Ovary (tissue), 9 donors: ENCODE results near the gene SLC9A3. TPM values are rescaled to one million over a fixed set of nuclear protein-coding genes. Genes with fewer than 3 reads are reported as not detected.

Experiments used
- DNase-seq, 5 donors: peaks; one replicate each; pipeline ENCODE4 v3.0.0-alpha.2; 2019 to 2020
- H3K27ac ChIP-seq, 2 donors: fragments of 200-600 bp; one replicate each; pipeline versions ENCODE4 v1.5.1 to v1.8.0; 2019 to 2022
- H3K27me3 ChIP-seq: fragments of 200-600 bp; one replicate; pipeline ENCODE4 v1.8.0; 2022
- H3K36me3 ChIP-seq: fragments of 200-600 bp; sonication (generic); one replicate; pipeline ENCODE4 v1.5.1; 2019
- H3K4me1 ChIP-seq: one replicate; pipeline ENCODE4 v1.8.1; 2013; ENCODE audit warnings: mild to moderate bottlenecking, moderate library complexity; ENCODE audit not compliant: insufficient read depth
- H3K4me3 ChIP-seq: fragments of 200-600 bp; sonication (generic); one replicate; pipeline ENCODE4 v1.5.1; 2017
- H3K9me3 ChIP-seq, 2 donors: fragments of 200-600 bp in 1 of 2; sonication (generic) in 1 of 2; one replicate each; pipeline versions ENCODE4 v1.5.1 to v1.8.1; 2013 to 2019; ENCODE audit warnings: mild to moderate bottlenecking in 1 of 2, moderate library complexity in 1 of 2
- CTCF ChIP-seq, 3 donors: fragments of 450-650 bp in 2 of 3; fragments of 200-600 bp in 1 of 3; IDR thresholded peaks; one replicate each; pipeline versions ENCODE4 v1.5.1 to v1.8.0; 2016 to 2022; ENCODE audit warnings: antibody characterized with exemption in 3 of 3, mild to moderate bottlenecking in 1 of 3
- EP300 ChIP-seq: sonication (generic); formaldehyde crosslinking; IDR thresholded peaks from one replicate; pipeline ENCODE4 v1.6.1; 2017; ENCODE audit warnings: antibody characterized with exemption
- POLR2A ChIP-seq: fragments of 450-650 bp; IDR thresholded peaks from one replicate; pipeline ENCODE4 v1.6.1; 2017; ENCODE audit warnings: antibody characterized with exemption, mild to moderate bottlenecking, moderate library complexity
- WGBS, 3 donors: extraction: QIAGEN DNeasy Blood & Tissue Kit in 1 of 3; methylation state at CpG; one replicate each; pipeline versions ENCODE4 v1.1.5 to v1.1.7; 2013 to 2017; 5-methylcytosine and 5-hydroxymethylcytosine counted together
- intact Hi-C, 4 donors: fragments of 100-400 bp; cut with DNase I; formaldehyde crosslinking; loops; one replicate each; pipeline versions ENCODE4 v1.11.0 to v1.15.1; 2022 to 2023
- polyA plus RNA-seq, 2 donors: library from polyadenylated mRNA; stranded (reverse); fragments of 200-250 nt in 1 of 2; fragments of 350-450 nt in 1 of 2; fragmentation: Illumina TruSeq in 1 of 2; extraction: RNeasy Lipid Tissue Mini Kit (QIAGEN cat#74804) in 1 of 2; gene quantifications; one replicate each; pipeline ENCODE4 v1.2.3, GENCODE V29; 2013 to 2014
- total RNA-seq, 7 donors: library from RNA; depleted of rRNA in 2 of 7; stranded (reverse); fragments of >200 nt in 2 of 7; fragmentation: NEBNext Ultra II Directional in 3 of 7; extraction: Animal tissue kit (Norgen Biotek cat#: 25700) in 3 of 7; gene quantifications; one replicate each; pipeline versions ENCODE4 v1.1.0 to v1.2.4, GENCODE V29; 2016 to 2023
- donor health status: DM: no; HTN: no; CAD: no; lungs with moderate emphysema.
- donor health status: DM: no; HTN: no; CAD: no.
- donor health status: Bipolar disorder and iron deficiency.
- donor health status: DM: yes; HTN: yes; CAD: no.
- donor health status: DM: no; HTN: no; CAD: no.
- donor health status: DM: yes; HTN: yes; CAD: no.

Gene SLC9A3
- total and polyA plus RNA-seq, 9 donors: 1.2 to 3.6 (median 1.9) TPM

GRCh38 chr5:524973-525761 lies 918 bp upstream of the SLC9A3 start:
- intact Hi-C loops: no loop called here
- Histone ChIP-seq H3K27me3 (no peaks in the 10 kb centered on the region), H3K27ac (no peak overlapping the region), H3K36me3 (no peaks in the 10 kb centered on the region), H3K4me3 (no peak overlapping the region), H3K4me1 (peaks cover 8% of the 10 kb centered on the region), H3K9me3 (no peaks in the 10 kb centered on the region)
- TF ChIP-seq POLR2A (no peak), CTCF (IDR thresholded peaks at IDR 0.05) (no peak), EP300 (no peak)
- DNase-seq: no peak
- WGBS, 3 donors: 29 to 46% (median 32%) methylated on average over 24 of the region's 24 CpGs

DNA sequence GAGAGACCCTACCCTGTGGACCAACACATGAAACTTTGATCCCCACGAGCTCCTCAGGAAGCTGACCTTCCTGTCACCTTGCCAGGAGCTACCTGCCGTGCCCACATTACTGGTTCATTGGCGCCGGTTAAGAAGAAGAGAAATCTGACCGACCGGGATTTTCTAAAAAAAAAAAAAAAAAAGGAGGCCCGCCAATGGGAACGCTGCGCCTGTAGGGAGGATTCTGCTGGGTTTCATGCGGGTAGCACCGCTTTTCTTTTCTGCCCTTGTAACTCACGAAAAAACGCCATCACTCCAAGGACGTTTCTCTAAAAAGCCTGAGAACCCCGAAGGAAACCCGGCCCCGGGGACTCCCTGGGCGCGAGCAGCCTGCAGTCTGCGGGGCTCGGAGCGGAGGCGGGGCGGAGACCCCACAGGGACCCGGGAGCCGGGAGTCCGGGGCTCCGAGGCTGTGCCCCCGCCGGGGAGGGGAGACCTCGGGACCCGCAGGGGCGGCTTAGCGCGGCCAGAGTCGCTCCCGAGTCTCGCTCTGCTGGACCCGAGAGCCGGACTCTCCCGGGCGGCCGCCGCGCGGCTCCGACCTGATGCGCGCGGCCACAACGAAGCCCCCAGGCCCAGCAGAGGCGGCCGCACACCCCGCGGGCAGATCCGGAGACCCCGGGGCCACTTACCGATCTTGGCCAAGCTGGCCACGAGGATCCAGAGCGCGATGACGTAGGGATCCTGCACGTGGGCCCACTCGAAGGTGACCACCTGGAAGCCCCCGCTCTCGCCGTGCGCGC lies 617 bp downstream of the SLC9A3 start:
- H3K27ac ChIP-seq: no peak overlapping the region
- H3K4me3 ChIP-seq: no peak overlapping the region
- DNase-seq: no peak
- peaks cover 8% of the 10 kb centered on the region for H3K4me1 ChIP-seq
- H3K9me3 ChIP-seq: no peaks in the 10 kb centered on the region
- H3K27me3 ChIP-seq: no peaks in the 10 kb centered on the region
- TF ChIP-seq CTCF (IDR thresholded peaks at IDR 0.05): no peak
- TF ChIP-seq EP300: no peak
- no peak for TF ChIP-seq POLR2A
- no peaks in the 10 kb centered on the region for H3K36me3 ChIP-seq
- 0 to 3% (median 1%) methylated on average over 39 to 69 of the region's 69 CpGs for WGBS, 3 donors
- intact Hi-C loops: no loop called here

DNA sequence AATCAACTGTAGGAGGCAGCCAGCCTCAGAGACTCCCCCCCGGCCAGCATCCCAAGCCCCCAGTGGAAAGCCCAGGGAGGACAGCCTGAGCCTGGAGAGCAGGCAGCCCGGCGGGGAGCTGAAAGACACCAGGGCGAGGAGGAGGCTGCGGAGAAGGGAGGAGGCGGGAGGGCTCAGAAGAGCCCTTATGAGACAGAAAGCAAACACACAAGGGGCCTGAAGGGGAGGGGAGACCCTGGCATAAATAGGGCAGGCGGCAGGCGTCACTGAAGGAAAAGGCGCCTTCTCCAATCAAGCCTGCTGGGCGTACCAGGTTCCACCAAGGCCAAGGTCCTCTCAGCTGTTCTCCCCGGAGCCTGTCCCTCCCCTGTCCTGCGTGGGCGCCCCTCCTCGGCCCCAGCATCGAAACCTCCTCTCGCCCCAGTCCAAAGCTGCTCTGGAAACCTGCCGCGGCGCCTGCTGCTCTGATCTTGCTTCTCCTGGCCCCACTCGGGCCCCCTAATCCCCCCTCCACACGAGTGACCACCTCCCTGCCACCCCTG lies 1.3 kb downstream of the SLC9A3 start:
- WGBS, 3 donors: 5 to 8% (median 6%) methylated on average over 19 to 21 of the region's 21 CpGs
- Histone ChIP-seq H3K9me3 (no peaks in the 10 kb centered on the region), H3K27me3 (no peaks in the 10 kb centered on the region), H3K27ac (no peak overlapping the region), H3K4me1 (peaks cover 8% of the 10 kb centered on the region), H3K36me3 (no peaks in the 10 kb centered on the region), H3K4me3 (no peak overlapping the region)
- DNase-seq: no peak
- intact Hi-C loops: no loop called here
- TF ChIP-seq CTCF (IDR thresholded peaks at IDR 0.05) (no peak), EP300 (no peak), POLR2A (no peak)

GRCh38 chr5:522116-522515 lies 2.1 kb downstream of the SLC9A3 start:
- 11 to 24% (median 12%) methylated on average over 14 to 16 of the region's 16 CpGs for WGBS, 3 donors
- no peak for DNase-seq
- no peaks in the 10 kb centered on the region for H3K36me3 ChIP-seq
- no peaks in the 10 kb centered on the region for H3K9me3 ChIP-seq
- H3K27ac ChIP-seq: no peak overlapping the region
- H3K27me3 ChIP-seq: no peaks in the 10 kb centered on the region
- intact Hi-C loops: no loop called here
- no peak for TF ChIP-seq POLR2A
- peaks cover 8% of the 10 kb centered on the region for H3K4me1 ChIP-seq
- H3K4me3 ChIP-seq: no peak overlapping the region
